ENCODE data around the gene TNFAIP8L1. TPM values are rescaled to one million over a fixed set of nuclear protein-coding genes. Genes with fewer than 3 reads are reported as not detected.

TNFAIP8L1 gene
- total RNA-seq, 4 donors from 2014 or later = 1.8 to 6.3 (median 3.1) TPM

- ATAC-seq (ENCODE audit: low FRiP score) (no peak), DNase-seq (ENCODE audit: low spot score) (no peak)
- no peak for TF ChIP-seq CTCF (IDR thresholded peaks at IDR 0.05)
These were observed 8.6 kb downstream of the TNFAIP8L1 start for GRCh38 chr19:4647676-4648644.

DNA sequence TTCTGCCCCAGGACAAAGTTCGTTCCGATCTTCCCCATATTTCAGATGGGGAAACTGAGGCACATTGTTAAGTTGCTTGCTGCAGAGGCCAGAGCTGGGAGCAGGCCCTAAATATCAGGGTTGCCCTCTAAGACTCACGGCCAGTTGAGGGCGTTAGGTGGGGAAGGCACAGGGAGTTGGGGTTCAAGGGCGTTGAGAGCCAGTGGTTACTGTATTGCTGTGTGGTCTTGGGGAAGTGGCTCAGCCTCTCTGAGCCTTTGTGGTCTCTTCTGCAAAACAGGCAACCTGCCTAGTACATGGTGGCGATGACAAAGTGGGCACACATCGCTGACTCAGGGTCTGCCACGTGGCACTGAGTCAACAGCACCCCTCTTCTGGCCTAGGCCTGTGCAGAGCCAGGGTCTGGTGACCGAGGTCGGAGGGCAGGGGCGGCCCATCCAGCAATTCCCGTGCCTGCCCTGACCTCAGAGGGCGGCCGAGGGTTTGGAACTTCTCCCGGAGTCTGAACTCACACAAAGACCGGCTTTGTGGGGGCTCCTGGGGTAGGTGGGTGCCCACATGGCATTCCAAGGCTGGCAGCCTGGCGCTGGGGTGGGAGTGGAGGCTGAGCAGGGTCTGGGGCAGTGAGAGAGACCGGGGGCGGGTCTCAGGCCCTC lies 10.2 kb downstream of the TNFAIP8L1 start:
- no peak for ATAC-seq (ENCODE audit: low FRiP score)
- DNase-seq (ENCODE audit: low spot score) = no peak
- no peak for TF ChIP-seq CTCF (IDR thresholded peaks at IDR 0.05)

DNA sequence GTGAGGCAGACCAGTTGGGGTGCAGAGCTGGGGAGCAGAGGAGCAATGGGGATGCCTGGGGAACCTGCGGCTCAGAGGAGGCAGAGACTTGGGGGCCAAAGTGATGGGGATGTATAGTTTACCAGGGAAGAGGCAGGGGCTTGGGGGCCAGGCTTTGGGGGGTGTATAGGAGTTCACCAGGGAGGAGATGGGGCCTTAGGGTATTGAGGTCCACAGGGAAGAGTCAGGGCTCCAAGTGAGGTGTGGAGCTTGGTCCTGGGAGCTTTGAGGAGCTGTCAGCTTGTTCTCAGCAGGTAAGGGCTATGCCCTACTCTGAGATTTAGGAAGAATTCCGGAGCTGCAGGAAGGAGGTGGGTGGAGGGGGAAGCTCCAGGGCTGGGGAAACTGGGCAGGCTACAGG lies 10.8 kb downstream of the TNFAIP8L1 start:
- TF ChIP-seq CTCF (IDR thresholded peaks at IDR 0.05) = no peak
- ATAC-seq (ENCODE audit: low FRiP score) (no peak), DNase-seq (ENCODE audit: low spot score) (no peak)

- ATAC-seq (ENCODE audit: low FRiP score) = no peak
- no peak for TF ChIP-seq CTCF (IDR thresholded peaks at IDR 0.05)
- no peak for DNase-seq (ENCODE audit: low spot score)
These were observed 12.8 kb downstream of the TNFAIP8L1 start for GRCh38 chr19:4652075-4652474.

GRCh38 chr19:4653793-4654436 lies 14.6 kb downstream of the TNFAIP8L1 start:
- DNase-seq (ENCODE audit: low spot score) (no peak), ATAC-seq (ENCODE audit: low FRiP score) (no peak)
- TF ChIP-seq CTCF (IDR thresholded peaks at IDR 0.05) = no peak

- no peak for DNase-seq (ENCODE audit: low spot score)
- ATAC-seq (ENCODE audit: low FRiP score) = no peak
- no peak for TF ChIP-seq CTCF (IDR thresholded peaks at IDR 0.05)
These were observed 15.4 kb downstream of the TNFAIP8L1 start for GRCh38 chr19:4654437-4655361.

Measured in omental fat pad (tissue), 4 donors.